H1 (cell line): ENCODE data around the gene GPR68.

Experiments
- CHD2 ChIP-seq: IDR thresholded peaks from 2 replicates; pipeline ENCODE4 v1.6.1; 2012; ENCODE audit warnings: low read length, improper control_type of control experiment
- SIX5 ChIP-seq: IDR thresholded peaks from 2 replicates; pipeline ENCODE4 v1.6.1; 2011; ENCODE audit warnings: mild to moderate bottlenecking, low read depth, low read length

- TF ChIP-seq CHD2 (no peak), SIX5 (no peak)
These were observed 34.9 kb upstream of the GPR68 start for GRCh38 chr14:91279354-91279753.
